HG02840 (cell line): Measurements from ENCODE around the gene CDK5R1.

Experiments
- ATAC-seq: cut with Tn5 transposase; IDR thresholded peaks from one replicate; pipeline ENCODE4 v1.9.1; 2021; ENCODE audit warnings: mild to moderate bottlenecking, moderate library complexity, moderate number of reproducible peaks; ENCODE audit not compliant: unreplicated experiment, low FRiP score

CDK5R1 gene

GRCh38 chr17:32470405-32471167, 16.2 kb upstream of the CDK5R1 start:
- no peak for ATAC-seq

- no peak for ATAC-seq
These were observed 15.1 kb upstream of the CDK5R1 start for GRCh38 chr17:32471652-32472051.

GRCh38 chr17:32475258-32475657, 11.5 kb upstream of the CDK5R1 start:
- no peak for ATAC-seq

- no peak for ATAC-seq
These were observed 9.6 kb upstream of the CDK5R1 start for GRCh38 chr17:32477220-32477619.

- ATAC-seq = no peak
These were observed 7.6 kb upstream of the CDK5R1 start for GRCh38 chr17:32479074-32479617.

GRCh38 chr17:32481193-32481592, 5.6 kb upstream of the CDK5R1 start:
- no peak for ATAC-seq

GRCh38 chr17:32482568-32483320, 4.0 kb upstream of the CDK5R1 start:
- ATAC-seq = no peak

GRCh38 chr17:32483451-32484019, 3.3 kb upstream of the CDK5R1 start:
- ATAC-seq = no peak

GRCh38 chr17:32484041-32484461, 2.7 kb upstream of the CDK5R1 start:
- ATAC-seq = no peak

GRCh38 chr17:32484628-32485027, 2.2 kb upstream of the CDK5R1 start:
- ATAC-seq = no peak

- ATAC-seq = no peak
These were observed 1.3 kb upstream of the CDK5R1 start for GRCh38 chr17:32485261-32486110.

- ATAC-seq = no peak
These were observed 587 bp upstream of the CDK5R1 start for GRCh38 chr17:32486111-32486700.

- no peak for ATAC-seq
These were observed 832 bp downstream of the CDK5R1 start for GRCh38 chr17:32487473-32488176.

GRCh38 chr17:32488177-32488542, 1.4 kb downstream of the CDK5R1 start:
- ATAC-seq = no peak

- ATAC-seq = no peak
These were observed 1.9 kb downstream of the CDK5R1 start for GRCh38 chr17:32488604-32489180.

GRCh38 chr17:32489320-32490100, 2.7 kb downstream of the CDK5R1 start:
- ATAC-seq = no peak

- no peak for ATAC-seq
These were observed 3.3 kb downstream of the CDK5R1 start for GRCh38 chr17:32490101-32490482.
